ENCODE data around the gene RAB28.
A peak's percentile ranks its signal among the peaks of the same experiment; 100 is the strongest.

Gene RAB28

GRCh38 chr4:13368217-13368616 is 115.9 kb downstream of the RAB28 start:
- no peak for DNase-seq

- DNase-seq: no peak
These were observed 116.4 kb downstream of the RAB28 start for GRCh38 chr4:13367691-13368090.

- no peak for DNase-seq
These were observed 116.9 kb downstream of the RAB28 start for GRCh38 chr4:13367244-13367643.

- no peak for DNase-seq
These were observed 118.9 kb downstream of the RAB28 start for GRCh38 chr4:13365195-13365594.

GRCh38 chr4:13364653-13365052 is 119.5 kb downstream of the RAB28 start:
- no peak for DNase-seq

- DNase-seq: no peak
These were observed 120.0 kb downstream of the RAB28 start for GRCh38 chr4:13364172-13364571.

GRCh38 chr4:13359809-13360208 is 124.3 kb downstream of the RAB28 start:
- no peak for DNase-seq

GRCh38 chr4:13355111-13355880 is 128.8 kb downstream of the RAB28 start:
- no peak for DNase-seq

- no peak for DNase-seq
These were observed 135.0 kb downstream of the RAB28 start for GRCh38 chr4:13349096-13349495.

- DNase-seq: no peak
These were observed 135.9 kb downstream of the RAB28 start for GRCh38 chr4:13348216-13348615.

GRCh38 chr4:13347517-13348125 is 136.5 kb downstream of the RAB28 start:
- peak; percentile 34 for DNase-seq

- no peak for DNase-seq
These were observed 139.9 kb downstream of the RAB28 start for GRCh38 chr4:13344216-13344615.

- no peak for DNase-seq
These were observed 143.5 kb downstream of the RAB28 start for GRCh38 chr4:13340672-13341071.

- DNase-seq: no peak
These were observed 152.3 kb downstream of the RAB28 start for GRCh38 chr4:13331827-13332226.

- DNase-seq: no peak
These were observed 154.2 kb downstream of the RAB28 start for GRCh38 chr4:13329963-13330362.

- DNase-seq: no peak
These were observed 154.7 kb downstream of the RAB28 start for GRCh38 chr4:13329340-13329850.

GRCh38 chr4:13328591-13328990 is 155.5 kb downstream of the RAB28 start:
- DNase-seq: no peak

- no peak for DNase-seq
These were observed 156.1 kb downstream of the RAB28 start for GRCh38 chr4:13327991-13328390.

- no peak for DNase-seq
These were observed 158.4 kb downstream of the RAB28 start for GRCh38 chr4:13325744-13326143.

GRCh38 chr4:13323921-13324320 is 160.2 kb downstream of the RAB28 start:
- DNase-seq: no peak

GRCh38 chr4:13322681-13323101 is 161.4 kb downstream of the RAB28 start:
- DNase-seq: no peak

All from NCI-H526 treated with DMSO at 0.1 percent for 48 hours (cell line).